ENCODE results near the gene KCNQ2.

KCNQ2 gene

GRCh38 chr20:63475209-63475608, 2.8 kb upstream of the KCNQ2 start:
- Histone ChIP-seq H3F3A (ENCODE audit: control insufficient read depth, insufficient read depth) (no peaks in the 10 kb centered on the region), H4K20me1 (ENCODE audit: control insufficient read depth, insufficient read depth, low read depth, low read length) (no peaks in the 10 kb centered on the region), H3K79me2 (ENCODE audit: control insufficient read depth, low read length) (no peaks in the 10 kb centered on the region), H3K36me3 (ENCODE audit: control insufficient read depth, low read length) (no peaks in the 10 kb centered on the region), H3K9me2 (replicated peaks; ENCODE audit: control insufficient read depth, low read length) (no peaks in the 10 kb centered on the region), H3K4me2 (ENCODE audit: low read length) (no peak overlapping the region), H3K9me3 (ENCODE audit: control insufficient read depth, insufficient read depth, low read length) (no peaks in the 10 kb centered on the region), H3K27me3 (ENCODE audit: control insufficient read depth, low read length) (peaks cover 21% of the 10 kb centered on the region), H3K4me3 (ENCODE audit: low read length) (no peak overlapping the region), H3K4me1 (ENCODE audit: control insufficient read depth, low read length) (no peaks in the 10 kb centered on the region), H3K27ac (ENCODE audit: low read depth, low read length) (no peak overlapping the region)
- no peak for TF ChIP-seq CTCF (IDR thresholded peaks at IDR 0.05; ENCODE audit: low read depth, low read length, poor library complexity, severe bottlenecking)

- no peaks in the 10 kb centered on the region for H3F3A ChIP-seq (ENCODE audit: control insufficient read depth, insufficient read depth)
- no peak overlapping the region for H3K4me2 ChIP-seq (ENCODE audit: low read length)
- no peaks in the 10 kb centered on the region for H3K9me3 ChIP-seq (ENCODE audit: control insufficient read depth, insufficient read depth, low read length)
- H3K4me1 ChIP-seq (ENCODE audit: control insufficient read depth, low read length): no peaks in the 10 kb centered on the region
- H3K79me2 ChIP-seq (ENCODE audit: control insufficient read depth, low read length): no peaks in the 10 kb centered on the region
- H3K9me2 ChIP-seq (replicated peaks; ENCODE audit: control insufficient read depth, low read length): no peaks in the 10 kb centered on the region
- H4K20me1 ChIP-seq (ENCODE audit: control insufficient read depth, insufficient read depth, low read depth, low read length): no peaks in the 10 kb centered on the region
- TF ChIP-seq CTCF (IDR thresholded peaks at IDR 0.05; ENCODE audit: low read depth, low read length, poor library complexity, severe bottlenecking) (no peak), EZH2phosphoT487 (IDR thresholded peaks at IDR 0.05; ENCODE audit: borderline replicate concordance, low read length) (no peak)
- H3K36me3 ChIP-seq (ENCODE audit: control insufficient read depth, low read length): no peaks in the 10 kb centered on the region
- peaks cover 21% of the 10 kb centered on the region for H3K27me3 ChIP-seq (ENCODE audit: control insufficient read depth, low read length)
- no peak overlapping the region for H3K27ac ChIP-seq (ENCODE audit: low read depth, low read length)
- H3K4me3 ChIP-seq (ENCODE audit: low read length): no peak overlapping the region
These were observed 1.3 kb upstream of the KCNQ2 start for GRCh38 chr20:63473555-63474449.

GRCh38 chr20:63472862-63473390, 471 bp upstream of the KCNQ2 start:
- H3F3A ChIP-seq (ENCODE audit: control insufficient read depth, insufficient read depth): no peaks in the 10 kb centered on the region
- H3K27me3 ChIP-seq (ENCODE audit: control insufficient read depth, low read length): peaks cover 21% of the 10 kb centered on the region
- H3K9me2 ChIP-seq (replicated peaks; ENCODE audit: control insufficient read depth, low read length): no peaks in the 10 kb centered on the region
- H3K4me3 ChIP-seq (ENCODE audit: low read length): no peak overlapping the region
- H4K20me1 ChIP-seq (ENCODE audit: control insufficient read depth, insufficient read depth, low read depth, low read length): no peaks in the 10 kb centered on the region
- H3K4me1 ChIP-seq (ENCODE audit: control insufficient read depth, low read length): no peaks in the 10 kb centered on the region
- H3K9me3 ChIP-seq (ENCODE audit: control insufficient read depth, insufficient read depth, low read length): no peaks in the 10 kb centered on the region
- no peaks in the 10 kb centered on the region for H3K36me3 ChIP-seq (ENCODE audit: control insufficient read depth, low read length)
- TF ChIP-seq CTCF (IDR thresholded peaks at IDR 0.05; ENCODE audit: low read depth, low read length, poor library complexity, severe bottlenecking) (no peak), EZH2phosphoT487 (IDR thresholded peaks at IDR 0.05; ENCODE audit: borderline replicate concordance, low read length) (no peak)
- H3K4me2 ChIP-seq (ENCODE audit: low read length): no peak overlapping the region
- no peak overlapping the region for H3K27ac ChIP-seq (ENCODE audit: low read depth, low read length)
- H3K79me2 ChIP-seq (ENCODE audit: control insufficient read depth, low read length): no peaks in the 10 kb centered on the region
